Measurements from ENCODE around the gene ARMC6.

GRCh38 chr19:18996351-18996750 is 37.1 kb upstream of the ARMC6 start:
- TF ChIP-seq EZH2 (IDR thresholded peaks at IDR 0.05; ENCODE audit: low read length, unreplicated experiment) (no peak), CTCF (conservative IDR thresholded peaks at IDR 0.05; ENCODE audit: low read depth, low read length) (no peak)

All from PC-3 (cell line).